Glutamatergic neuron (in vitro differentiated cells): Measurements from ENCODE around the gene RESP18. TPM values are rescaled to one million over a fixed set of nuclear protein-coding genes. Genes with fewer than 3 reads are reported as not detected.
"Not testable (repeated sequence)": the region's sequence is repeated elsewhere in the genome, so short reads cannot be mapped to it uniquely, and the experiment has no call there.

Experiments
- DNase-seq: peaks from one replicate; pipeline ENCODE4 v3.0.0; 2022
- H3K27ac Mint-ChIP-seq: one replicate; pipeline ENCODE4 v1.8.0; 2020; ENCODE audit warnings: mild to moderate bottlenecking, mixed read lengths, inconsistent platforms; ENCODE audit not compliant: unreplicated experiment
- H3K27me3 Mint-ChIP-seq: one replicate; pipeline ENCODE4 v1.8.0; 2020; ENCODE audit warnings: mild to moderate bottlenecking, moderate library complexity, mixed read lengths, inconsistent platforms; ENCODE audit not compliant: unreplicated experiment
- H3K36me3 Mint-ChIP-seq: one replicate; pipeline ENCODE4 v1.8.0; 2020; ENCODE audit warnings: mild to moderate bottlenecking, mixed read lengths, inconsistent platforms; ENCODE audit not compliant: unreplicated experiment
- H3K4me1 Mint-ChIP-seq: one replicate; pipeline ENCODE4 v1.8.0; 2020; ENCODE audit warnings: mild to moderate bottlenecking, low read depth, mixed read lengths, inconsistent platforms; ENCODE audit not compliant: unreplicated experiment
- H3K4me3 Mint-ChIP-seq: one replicate; pipeline ENCODE4 v1.8.0; 2020; ENCODE audit warnings: mild to moderate bottlenecking, mixed read lengths, inconsistent platforms; ENCODE audit not compliant: unreplicated experiment
- H3K9me3 Mint-ChIP-seq: one replicate; pipeline ENCODE4 v1.8.0; 2020; ENCODE audit warnings: mild to moderate bottlenecking, moderate library complexity, mixed read lengths, inconsistent platforms; ENCODE audit not compliant: unreplicated experiment
- total RNA-seq: library from RNA; stranded (reverse); fragmentation: NEBNext Ultra II Directional; extraction: Animal tissue kit (Norgen Biotek cat#: 25700); gene quantifications from one replicate; pipeline ENCODE4 v1.2.1, GENCODE V29; 2021; ENCODE audit not compliant: unreplicated experiment
- TF ChIP-seq, protein P1 (sequence below): fragments of 200-600 bp; sonication (generic); IDR thresholded peaks from one replicate; pipeline ENCODE4 v1.5.0; 2021; ENCODE audit not compliant: partially characterized antibody, unreplicated experiment

Gene RESP18
- total RNA-seq, 1 donor from 2014 or later: not detected

DNA sequence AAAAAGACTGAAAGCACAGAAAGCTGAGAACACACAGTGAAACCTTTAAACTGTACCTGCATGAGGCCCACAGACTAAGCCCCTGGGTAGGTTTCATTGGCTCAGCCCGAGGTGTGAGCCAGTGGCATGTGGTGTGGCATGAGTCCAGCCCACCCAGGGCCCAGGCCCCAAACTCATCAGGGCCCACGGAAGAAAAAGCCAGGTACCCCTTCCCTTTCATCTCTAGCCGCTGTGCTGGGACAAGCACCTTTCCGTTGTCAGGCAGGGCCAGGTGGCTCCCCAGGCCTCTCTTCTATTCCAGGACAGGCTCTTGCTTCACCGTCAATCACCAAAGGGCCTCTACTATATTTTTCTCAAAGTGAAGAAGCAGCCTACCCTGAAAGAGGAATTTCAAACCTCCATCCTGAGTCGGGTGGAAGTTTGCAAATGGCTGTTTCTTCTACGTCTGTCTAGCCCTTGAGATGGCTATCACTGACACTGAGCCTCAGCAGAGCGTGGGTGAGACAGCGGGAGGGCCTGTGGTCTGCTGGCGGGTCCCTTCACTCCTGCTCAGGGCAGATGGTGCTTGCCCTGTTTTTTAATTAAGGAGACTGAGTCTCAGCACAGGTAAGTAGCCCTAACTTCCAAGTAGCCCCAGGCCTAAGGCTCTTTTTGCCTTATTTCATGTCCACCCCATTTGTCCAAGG lies 44.8 kb downstream of the RESP18 start:
- H3K36me3 Mint-ChIP-seq: no peaks in the 10 kb centered on the region
- peaks cover 2% of the 10 kb centered on the region for H3K9me3 Mint-ChIP-seq
- no peaks in the 10 kb centered on the region for H3K27me3 Mint-ChIP-seq
- H3K4me3 Mint-ChIP-seq: no peak overlapping the region
- peaks cover 12% of the 10 kb centered on the region for H3K4me1 Mint-ChIP-seq
- DNase-seq: no peak
- no peak overlapping the region for H3K27ac Mint-ChIP-seq
- TF ChIP-seq, protein P1, sequence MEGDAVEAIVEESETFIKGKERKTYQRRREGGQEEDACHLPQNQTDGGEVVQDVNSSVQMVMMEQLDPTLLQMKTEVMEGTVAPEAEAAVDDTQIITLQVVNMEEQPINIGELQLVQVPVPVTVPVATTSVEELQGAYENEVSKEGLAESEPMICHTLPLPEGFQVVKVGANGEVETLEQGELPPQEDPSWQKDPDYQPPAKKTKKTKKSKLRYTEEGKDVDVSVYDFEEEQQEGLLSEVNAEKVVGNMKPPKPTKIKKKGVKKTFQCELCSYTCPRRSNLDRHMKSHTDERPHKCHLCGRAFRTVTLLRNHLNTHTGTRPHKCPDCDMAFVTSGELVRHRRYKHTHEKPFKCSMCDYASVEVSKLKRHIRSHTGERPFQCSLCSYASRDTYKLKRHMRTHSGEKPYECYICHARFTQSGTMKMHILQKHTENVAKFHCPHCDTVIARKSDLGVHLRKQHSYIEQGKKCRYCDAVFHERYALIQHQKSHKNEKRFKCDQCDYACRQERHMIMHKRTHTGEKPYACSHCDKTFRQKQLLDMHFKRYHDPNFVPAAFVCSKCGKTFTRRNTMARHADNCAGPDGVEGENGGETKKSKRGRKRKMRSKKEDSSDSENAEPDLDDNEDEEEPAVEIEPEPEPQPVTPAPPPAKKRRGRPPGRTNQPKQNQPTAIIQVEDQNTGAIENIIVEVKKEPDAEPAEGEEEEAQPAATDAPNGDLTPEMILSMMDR: no peak

DNA sequence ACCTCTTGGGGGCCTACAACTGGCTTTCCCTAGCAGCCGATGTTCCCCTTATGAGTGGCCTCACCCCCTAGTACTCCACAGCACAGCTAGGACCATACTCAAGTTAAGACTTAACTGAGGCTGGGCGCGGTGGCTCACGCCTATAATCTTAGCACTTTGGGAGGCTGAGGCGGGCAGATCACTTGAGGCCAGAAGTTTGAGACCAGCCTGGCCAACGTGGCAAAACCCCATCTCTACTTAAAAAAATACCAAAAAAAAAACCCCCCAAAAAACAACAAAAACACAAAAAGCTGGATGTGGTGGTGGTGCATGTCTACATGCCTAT lies 45.5 kb downstream of the RESP18 start:
- not testable (repeated sequence) for H3K4me3 Mint-ChIP-seq, H3K9me3 Mint-ChIP-seq, H3K27ac Mint-ChIP-seq, H3K27me3 Mint-ChIP-seq, H3K36me3 Mint-ChIP-seq, DNase-seq
- H3K4me1 Mint-ChIP-seq: peaks cover 13% of the 10 kb centered on the region

- Mint-ChIP-seq H3K27ac (no peak overlapping the region), H3K9me3 (peaks cover 2% of the 10 kb centered on the region), H3K36me3 (no peaks in the 10 kb centered on the region), H3K4me3 (peak overlapping the region; percentile 18), H3K27me3 (no peaks in the 10 kb centered on the region), H3K4me1 (peaks cover 14% of the 10 kb centered on the region)
- no peak for DNase-seq
- TF ChIP-seq, protein P1: no peak
Measured at GRCh38 chr2:219286436-219287115, 46.0 kb downstream of the RESP18 start.

DNA sequence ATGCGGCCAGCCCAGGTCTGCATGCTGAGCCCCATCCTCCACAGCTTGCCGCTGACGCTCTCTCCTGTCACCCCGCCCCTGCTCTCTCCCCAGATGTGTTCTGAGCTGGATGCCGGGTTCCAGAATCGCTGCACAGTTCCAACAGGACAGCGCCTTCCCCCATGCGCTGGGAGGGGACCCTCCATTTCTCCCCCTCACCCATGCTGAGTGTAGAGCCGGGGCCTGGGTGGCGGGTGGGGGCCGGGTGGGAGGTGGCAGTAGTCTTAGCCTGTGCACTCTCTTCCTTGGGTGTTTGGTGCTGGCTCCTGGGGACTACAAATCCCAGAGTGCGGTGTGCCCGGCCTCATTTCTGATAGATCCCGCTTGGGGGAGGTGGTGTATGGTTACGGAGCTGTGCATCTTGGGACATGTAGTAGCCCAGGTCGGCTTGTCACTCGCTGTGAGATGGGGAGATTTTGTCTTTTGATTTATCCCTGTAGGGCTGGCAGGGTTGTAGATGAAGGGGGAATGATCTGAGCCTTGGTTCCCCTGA lies 46.6 kb downstream of the RESP18 start:
- Mint-ChIP-seq H3K27me3 (no peaks in the 10 kb centered on the region), H3K36me3 (no peaks in the 10 kb centered on the region), H3K9me3 (peaks cover 2% of the 10 kb centered on the region), H3K4me3 (peak overlapping the region; percentile 18), H3K4me1 (peaks cover 19% of the 10 kb centered on the region), H3K27ac (no peak overlapping the region)
- peak; percentile 73 for DNase-seq
- TF ChIP-seq, protein P1: no peak

DNA sequence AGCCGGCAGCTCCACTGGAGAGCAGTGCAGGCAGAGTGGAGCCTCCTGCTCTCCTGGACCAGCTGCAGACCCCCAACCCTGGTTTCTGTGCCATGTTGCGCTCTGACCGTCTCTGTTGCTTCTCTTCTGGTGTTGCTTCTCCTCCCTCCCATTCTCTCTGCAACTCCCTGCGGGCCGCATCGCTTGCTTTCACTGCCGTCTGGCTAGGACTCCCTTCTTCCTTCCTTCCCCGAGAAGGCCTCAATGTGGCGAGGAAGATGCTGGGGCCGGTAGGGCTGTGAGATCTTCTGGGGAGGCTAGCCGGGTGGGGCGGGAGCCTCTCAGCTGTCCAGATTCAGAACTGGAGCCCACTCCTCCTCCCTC lies 47.2 kb downstream of the RESP18 start:
- peak overlapping the region; percentile 41 for H3K27ac Mint-ChIP-seq
- no peaks in the 10 kb centered on the region for H3K36me3 Mint-ChIP-seq

More for the DNA sequence above, 47.2 kb downstream of the RESP18 start:
- Mint-ChIP-seq H3K27me3 (peaks cover 1% of the 10 kb centered on the region), H3K4me1 (peaks cover 24% of the 10 kb centered on the region), H3K4me3 (peak overlapping the region; percentile 55), H3K9me3 (peaks cover 3% of the 10 kb centered on the region)
- TF ChIP-seq, protein P1: no peak
- DNase-seq: no peak
